ENCODE results near the gene INTS11.

INTS11 gene

DNA sequence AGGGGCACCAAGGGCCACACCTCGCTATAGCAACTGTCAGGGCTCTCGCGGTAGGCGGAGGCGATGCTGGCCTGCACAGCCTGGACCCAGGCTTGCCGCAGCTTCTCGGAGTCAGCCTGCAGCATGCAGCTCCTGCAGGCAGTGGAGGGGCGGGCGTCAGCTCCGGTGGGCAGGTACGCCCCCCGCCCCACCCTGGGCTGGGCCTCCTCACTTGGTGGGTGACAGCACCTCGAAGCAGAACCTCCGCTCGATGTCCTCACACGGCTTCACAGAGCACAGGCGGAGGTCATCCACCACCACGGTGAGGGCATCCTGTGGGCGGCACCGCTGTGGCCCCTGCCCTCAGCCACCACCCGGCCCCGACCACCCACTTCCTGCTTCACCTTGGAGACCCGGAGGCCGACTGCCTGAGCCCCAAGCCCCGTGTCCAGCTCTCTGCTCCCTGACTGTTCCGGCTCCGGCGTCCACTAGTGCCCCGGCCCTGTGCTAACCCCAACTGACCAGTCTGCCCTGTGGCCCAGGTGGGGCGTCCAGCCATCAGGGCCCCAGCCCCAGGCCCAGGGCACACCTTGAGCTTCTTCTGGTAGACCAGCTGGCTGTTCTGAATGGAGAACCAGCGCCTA lies 26.5 kb downstream of the INTS11 start:
- DNase-seq: no peak

DNA sequence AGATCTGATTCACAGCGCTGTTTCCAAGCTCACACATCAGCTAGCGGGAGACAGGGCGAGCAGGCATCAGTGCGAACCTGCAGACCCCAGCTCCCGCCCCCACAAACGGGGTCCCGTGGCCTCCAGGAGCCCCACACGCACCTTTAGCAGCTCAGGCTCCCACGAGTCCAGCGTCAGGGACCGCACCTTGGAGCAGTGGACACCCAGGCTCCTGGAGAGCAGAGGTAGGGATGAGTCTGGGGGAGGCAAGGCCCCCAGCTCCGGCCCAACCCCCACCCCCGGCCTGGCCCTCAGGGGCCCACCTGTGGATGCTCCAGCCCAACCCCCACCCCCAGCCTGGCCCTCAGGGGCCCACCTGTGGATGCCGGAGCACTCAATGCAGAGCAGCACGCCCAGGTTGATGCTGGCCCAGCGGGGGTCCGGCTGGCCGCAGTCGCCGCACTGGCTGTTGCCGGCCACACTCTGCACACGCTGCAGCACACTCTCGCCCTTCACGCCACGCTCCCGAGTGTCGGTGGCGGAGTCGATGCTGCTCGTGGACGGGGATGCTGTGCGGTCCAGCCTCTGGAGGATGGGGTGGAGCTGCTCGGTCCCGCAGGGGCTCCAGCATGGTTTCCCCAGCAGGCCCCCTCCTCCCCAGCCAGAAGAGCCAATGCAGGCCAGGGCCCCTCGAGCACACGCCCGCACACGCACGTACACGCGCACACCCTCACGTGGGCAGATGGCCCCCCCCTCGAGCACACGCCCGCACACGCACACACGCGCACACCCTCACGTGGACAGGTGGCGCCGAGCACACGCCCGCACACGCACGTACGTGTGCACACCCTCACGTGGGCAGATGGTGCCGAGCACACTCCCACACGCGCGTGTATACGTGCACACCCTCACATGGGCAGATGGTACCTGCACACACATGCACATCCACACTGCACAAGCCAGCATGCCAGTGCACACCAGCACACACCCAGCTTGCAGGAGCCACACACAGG lies 28.1 kb downstream of the INTS11 start:
- DNase-seq: no peak

DNA sequence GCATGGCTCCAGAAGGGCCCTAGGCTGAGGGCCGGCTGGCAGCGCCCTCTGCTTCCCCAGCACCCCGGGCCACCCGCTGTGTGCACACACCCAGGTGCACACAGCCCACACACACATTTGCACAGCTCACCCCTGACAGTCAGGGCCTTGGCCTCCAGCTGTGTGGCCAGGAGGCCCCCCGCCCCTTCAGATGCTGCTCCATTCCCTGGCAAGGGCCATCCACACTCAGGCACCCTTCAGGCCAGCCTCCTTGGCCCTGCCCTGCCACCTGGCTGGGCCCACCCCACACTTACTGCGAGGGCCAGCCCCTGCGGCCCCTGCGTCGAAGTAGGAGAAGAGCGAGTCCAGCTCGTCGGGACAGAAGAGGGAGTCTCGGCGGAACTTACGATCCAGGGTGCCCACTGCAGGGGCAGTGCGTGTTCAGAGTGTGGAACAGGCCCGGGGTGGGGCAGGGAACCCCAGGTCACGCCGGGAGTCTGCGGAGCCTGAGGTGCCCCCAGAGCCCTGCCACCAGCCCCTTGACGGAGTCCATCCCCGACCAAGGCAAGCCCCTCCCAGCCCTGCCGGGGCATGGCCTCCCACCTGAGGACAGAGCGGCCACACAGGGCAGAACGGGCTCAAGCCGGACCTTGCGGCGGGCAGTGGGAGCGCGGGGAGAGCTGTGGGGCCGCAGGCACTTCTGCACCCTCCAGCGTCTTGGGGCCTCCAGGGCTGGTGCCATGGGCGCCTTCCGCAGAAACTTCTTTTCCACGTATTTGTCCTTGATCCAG lies 29.1 kb downstream of the INTS11 start:
- DNase-seq: no peak

DNA sequence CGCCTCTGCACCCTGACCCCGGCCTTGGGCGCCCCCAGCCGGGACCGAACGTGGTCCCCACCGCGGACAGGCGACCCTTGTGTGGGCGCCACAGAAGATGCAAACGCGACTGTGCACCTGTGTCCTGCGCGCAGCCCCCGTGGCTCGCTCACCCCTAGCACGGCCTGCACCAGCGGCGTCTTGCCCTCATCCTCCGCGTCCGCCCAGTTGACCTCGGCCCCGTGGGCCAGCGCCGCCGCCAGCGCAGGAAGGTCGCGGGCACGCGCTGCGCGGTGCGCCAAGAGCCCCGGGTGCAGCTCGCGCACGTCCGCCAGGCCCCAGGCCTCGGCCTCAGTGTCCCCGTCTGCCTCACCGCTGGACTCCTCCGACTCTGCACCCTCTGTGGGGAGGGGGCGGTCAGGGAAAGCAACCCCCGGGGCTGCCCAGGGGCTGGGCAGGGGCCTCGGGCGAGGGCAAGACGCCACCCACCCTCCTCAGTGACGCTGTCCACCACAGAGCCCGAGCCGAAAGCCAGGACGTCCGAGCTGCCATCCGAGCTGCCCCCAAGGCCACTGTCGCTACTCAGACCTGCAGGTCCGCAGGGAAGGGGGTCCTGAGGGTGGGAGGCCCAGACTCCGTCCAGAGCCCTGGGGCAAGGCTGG lies 30.1 kb downstream of the INTS11 start:
- no peak for DNase-seq

DNA sequence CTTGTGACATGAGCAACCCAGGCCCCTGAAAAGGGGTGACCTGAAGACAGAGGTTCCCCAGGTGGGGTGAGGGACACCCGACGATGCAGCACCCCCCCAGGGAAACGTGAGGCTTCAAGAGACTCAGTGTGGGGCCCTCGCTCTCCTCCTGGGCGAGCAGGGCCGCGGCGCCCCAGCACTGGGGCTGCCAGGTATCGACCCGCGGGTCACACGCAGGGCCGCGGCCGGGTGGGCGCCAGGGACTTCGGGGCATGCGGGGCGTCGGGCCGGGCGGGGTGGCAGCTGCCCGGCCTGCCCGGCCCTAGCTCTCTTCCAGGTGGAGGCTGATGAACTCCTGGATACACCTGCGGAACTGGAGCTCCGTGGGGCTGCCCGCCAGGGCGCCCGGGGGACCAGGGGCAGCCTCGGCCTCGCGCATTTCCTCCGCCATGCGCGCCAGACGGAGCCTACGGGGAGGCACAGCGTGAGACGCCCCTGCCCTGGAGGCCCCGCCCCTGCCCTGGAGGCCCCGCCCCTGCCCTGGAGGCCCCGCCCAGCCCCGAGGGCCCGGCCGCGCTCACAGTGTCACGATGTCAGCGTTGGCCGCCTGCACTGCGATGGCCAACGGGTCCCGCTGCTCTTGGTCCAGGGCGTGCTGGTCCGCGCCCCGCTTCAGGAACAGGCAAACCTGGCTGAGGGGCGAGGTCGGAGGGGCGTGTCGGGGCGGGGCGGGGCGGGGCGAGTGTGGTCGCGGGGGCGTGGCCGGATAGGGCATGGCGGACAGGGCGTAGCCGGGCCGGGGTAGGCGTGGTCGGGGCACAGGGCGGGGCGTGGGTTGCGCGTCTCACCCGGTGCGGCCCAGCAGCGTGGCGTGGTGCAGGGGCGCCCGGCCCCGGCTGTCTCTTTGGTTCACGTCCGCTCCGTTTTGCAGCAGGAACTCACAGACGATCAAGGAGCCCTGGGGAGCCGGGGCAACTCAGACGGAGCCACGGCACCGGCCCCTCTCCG lies 30.9 kb downstream of the INTS11 start:
- no peak for DNase-seq

- DNase-seq: no peak
Observed at GRCh38 chr1:1292851-1293250, 31.6 kb downstream of the INTS11 start.

DNA sequence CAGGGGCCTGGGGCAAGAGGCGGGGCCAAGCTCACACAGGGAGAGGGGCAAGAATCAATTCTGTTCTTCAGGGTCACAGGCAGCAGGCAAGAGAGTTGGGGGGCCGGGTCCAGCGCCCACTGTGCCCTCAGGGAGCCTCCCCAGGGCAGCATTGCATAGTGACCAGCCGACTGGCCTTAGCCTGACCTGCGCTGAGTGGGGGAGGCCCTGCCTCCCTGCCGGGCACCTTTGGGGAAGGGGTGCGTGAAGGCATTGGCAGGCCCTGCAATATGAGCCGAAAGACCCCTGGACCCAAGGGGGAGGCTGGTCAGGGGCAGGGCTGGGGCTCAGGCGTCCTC lies 32.0 kb downstream of the INTS11 start:
- DNase-seq: no peak

DNA sequence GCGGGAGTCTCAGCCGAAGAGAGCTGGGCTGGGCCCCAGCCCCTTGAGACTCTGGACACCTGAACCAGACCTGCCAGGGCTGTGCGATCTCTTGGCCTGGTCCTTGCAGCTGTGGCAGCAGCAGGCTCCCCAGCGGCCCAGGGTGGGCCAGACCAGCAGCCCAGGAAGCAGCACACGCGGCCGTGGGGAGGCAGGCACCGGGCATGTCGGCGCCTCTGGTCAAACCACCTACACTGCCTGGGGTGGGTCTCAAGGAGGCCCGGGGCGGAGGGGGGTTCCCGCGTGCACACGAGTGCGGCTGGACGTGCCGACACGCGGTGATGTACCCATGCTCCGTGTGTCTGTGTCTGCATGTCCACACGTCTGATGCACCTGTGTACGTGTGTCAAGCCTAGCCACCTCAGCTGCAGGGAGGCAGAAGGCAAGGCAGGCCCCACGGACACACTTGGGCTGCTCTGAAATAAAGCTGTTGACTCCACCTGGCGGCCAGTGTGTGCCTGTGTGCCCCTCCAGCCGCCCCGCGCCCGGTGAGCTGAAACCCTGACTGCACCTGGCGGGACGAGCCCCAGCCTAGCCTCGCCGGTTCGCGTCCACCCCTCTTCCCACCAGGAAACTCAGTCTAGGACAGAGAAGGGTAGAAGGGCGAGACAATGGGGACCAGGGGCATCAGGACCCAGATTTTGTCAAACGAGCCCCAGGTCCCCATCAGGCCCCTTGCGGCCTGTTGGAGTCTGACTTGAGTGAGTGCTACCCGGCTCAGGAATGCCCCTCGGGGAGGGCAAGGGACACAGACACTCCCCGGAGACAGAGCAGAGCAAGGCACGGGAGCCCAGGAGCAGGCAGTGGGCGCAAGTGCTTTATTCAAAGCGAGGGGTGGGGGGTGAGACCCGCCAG lies 32.7 kb downstream of the INTS11 start:
- peak; percentile 55 for DNase-seq

- DNase-seq: no peak
Observed at GRCh38 chr1:1291023-1291528, 33.4 kb downstream of the INTS11 start.

DNA sequence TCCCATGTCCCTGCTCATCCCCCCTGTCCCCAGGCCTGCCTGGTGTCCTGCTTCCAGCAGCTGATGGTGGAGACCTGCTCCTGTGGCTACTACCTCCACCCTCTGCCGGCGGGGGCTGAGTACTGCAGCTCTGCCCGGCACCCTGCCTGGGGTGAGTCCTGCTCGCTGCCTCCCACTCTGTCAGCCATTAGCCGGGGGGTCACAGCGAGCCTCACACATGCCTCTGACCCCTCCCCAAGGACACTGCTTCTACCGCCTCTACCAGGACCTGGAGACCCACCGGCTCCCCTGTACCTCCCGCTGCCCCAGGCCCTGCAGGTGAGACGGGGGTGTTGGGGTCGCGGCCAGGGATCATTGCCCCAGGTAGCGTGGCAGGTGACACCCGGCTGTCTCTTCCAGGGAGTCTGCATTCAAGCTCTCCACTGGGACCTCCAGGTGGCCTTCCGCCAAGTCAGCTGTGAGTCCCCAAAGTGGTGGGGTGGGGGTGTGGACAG lies 34.2 kb downstream of the INTS11 start:
- peak; percentile 45 for DNase-seq

- no peak for DNase-seq
Observed at GRCh38 chr1:1287288-1288110, 37.0 kb downstream of the INTS11 start.

GRCh38 chr1:1286313-1287261 lies 37.9 kb downstream of the INTS11 start:
- no peak for DNase-seq

GRCh38 chr1:1285611-1286311 lies 38.7 kb downstream of the INTS11 start:
- DNase-seq: no peak

DNA sequence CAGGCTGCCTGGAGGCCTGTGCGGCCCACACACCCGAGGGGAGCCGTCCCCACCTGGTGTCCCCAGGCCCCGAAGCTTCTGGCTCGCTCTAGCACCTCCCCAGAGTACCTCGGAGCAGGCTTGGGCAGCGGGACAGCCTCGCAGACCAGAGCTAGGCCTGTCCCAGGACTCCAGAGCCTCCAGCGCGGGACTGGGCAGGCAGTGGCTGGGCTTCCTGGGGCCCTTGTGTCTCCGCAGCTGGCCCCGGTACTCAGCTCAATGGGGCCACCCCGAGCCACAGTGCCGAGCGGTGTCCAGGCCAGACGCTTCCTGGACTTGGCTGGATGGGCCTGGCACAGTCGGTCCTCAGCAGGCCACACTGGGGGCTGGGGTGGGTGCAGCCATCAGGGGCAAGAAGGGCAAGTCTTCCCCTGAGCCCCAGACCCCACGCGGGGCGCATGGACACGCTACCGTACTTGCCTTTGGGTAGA lies 39.3 kb downstream of the INTS11 start:
- no peak for DNase-seq

DNA sequence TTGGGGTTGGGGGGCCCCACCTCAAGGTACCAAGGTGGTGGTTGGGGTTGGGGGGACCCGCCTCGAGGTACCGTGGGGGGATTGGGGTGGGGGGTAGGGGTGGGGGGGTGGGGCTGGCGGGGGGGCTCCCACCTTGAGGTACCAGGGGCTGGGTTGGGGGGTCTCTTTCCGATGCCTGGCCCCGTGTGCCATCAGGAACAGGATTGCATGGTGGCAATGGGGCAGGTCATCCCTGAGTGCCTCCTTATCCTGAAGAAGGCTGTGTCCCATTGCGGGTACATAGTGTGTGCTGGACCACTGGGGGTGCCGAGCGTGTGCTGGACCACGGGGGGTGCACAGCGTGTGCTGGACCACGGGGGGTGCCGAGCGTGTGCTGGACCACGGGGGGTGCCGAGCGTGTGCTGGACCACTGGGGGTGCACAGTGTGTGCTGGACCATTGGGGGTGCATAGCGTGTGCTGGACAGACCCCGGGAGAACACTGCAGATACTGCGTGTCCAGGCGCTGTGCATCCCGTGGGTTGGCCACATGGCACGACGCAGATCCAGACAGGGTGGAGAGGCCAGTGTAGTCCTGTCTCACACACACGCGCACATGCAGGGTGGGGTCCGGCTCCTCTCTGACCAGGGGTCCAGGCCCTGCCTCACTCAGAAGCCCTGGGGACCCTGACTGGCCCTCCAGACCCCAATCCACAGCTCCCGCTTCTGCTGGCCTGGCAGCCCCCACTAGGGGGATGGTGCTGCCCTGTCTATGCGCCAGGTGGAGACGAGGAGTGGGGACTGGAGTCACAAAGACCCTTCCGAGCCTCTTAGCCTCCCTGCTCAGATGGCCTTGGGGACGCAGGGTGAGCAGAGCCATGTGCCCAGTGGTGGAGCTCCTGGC lies 40.0 kb downstream of the INTS11 start:
- no peak for DNase-seq

DNA sequence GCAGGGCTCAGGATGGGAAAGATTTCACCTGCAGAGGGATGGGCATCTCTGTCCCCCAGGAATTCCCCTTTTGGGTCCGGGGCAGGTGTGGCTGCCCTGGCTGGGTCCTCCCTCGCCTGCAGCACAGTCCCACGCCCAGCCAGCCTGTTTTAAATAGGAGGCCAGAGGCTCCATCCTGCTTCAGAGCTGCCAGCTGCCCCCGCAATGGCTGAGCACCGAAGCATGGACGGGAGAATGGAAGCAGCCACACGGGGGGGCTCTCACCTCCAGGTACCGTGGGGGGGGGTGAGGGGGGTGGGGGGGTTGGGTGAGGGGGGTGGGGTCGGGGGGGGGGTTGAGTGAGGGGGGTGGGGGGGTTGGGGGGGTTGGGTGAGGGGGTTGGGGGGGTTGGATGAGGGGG lies 40.6 kb downstream of the INTS11 start:
- no peak for DNase-seq

Measured in activated CD4-positive, alpha-beta T cell treated with anti-CD3 and anti-CD28 coated beads for 1 hour (primary cell).